Hypothalamus (tissue), 51 donors: Measurements from ENCODE around the gene PPM1D.

Experiments
- DNase-seq, 51 donors: peaks; one replicate each; lab custom pipeline; 2025; lab: John Stamatoyannopoulos, UW

Gene PPM1D

DNA sequence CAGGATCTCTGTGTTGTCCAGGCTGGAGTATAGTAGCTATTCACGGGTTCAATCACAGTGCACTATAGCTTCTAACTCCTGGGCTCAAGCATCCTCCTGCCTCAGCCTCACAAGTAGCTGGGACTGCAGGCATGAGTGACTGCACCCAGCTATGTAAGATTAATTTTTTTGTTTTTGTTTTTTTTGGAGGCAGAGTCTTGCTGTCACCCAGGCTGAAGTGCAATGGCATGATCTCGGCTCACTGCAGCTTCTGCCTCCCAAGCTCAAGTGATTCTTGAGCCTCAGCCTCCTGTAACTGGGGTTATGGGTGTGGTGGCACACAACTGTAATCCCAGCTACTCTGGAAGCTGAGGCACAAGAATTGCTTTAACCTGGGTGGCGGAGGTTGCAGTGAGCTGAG, 15.8 kb downstream of the PPM1D start:
- DNase-seq, result no peak

DNA sequence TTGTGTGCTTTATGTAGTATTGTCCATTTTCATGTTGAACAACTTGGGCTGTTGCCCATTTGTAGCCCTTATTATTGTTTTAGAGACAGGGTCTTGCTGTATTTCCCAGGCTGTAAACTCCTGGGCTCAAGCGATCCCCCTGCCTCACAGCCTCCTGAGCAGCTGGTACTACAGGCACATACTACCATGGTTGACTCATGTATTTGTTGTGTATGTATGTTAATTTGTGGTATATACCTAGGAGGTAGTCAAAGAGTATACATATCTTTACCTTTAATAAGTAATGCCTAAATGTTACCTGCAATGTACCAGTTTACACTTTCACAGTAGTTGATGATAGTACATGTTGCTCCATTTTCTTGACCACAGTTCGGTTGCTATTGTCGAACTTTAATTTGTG, 18.1 kb downstream of the PPM1D start:
- DNase-seq, result no peak

DNA sequence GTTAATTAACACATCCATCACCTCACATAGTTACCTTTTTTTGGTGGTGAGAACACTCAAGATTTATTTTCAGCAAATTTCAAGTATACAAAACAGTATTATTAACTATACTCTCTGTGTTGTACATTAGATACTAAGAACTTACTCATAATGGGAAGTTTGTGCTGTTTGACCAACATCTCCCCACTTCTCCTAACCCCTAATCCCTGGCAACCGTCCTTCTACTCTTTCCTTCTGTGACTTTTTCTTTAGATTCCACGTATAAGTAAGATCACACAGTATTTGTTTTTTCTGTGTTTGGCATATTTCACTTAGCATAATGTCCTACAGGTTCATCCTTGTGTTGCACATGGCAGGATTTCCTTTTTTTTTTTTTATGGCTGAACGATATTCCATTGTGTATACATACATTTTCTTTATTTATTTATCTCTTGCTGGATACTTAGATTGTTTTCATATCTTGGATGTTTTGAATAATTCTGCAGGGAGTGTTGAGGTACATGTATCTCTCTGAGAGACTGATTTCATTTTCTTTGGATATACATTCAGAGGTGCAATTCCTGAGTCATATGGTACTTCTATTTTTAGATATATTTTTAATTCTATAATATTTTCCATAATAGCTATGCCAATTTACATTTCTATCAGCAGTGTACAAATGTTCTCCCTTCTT, 19.0 kb downstream of the PPM1D start:
- DNase-seq, result no peak

DNA sequence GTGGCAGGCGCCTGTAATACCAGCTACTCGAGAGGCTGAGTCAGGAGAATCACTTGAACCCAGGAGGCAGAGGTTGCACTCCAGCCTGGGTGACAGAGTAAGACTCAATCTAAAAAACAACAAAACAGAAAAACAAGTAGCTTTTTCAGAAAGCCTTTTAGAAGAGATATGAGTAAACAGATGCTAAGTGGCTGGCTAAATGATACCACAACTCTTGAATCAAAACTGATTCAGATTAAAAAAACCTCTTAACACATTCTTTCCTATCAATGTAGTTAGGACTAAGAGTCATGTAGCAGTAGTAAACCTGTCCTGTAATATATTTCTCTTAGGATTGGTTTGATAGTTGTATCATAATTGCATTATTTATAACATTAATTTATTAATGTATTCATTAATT, 23.0 kb downstream of the PPM1D start:
- DNase-seq, result no peak

DNA sequence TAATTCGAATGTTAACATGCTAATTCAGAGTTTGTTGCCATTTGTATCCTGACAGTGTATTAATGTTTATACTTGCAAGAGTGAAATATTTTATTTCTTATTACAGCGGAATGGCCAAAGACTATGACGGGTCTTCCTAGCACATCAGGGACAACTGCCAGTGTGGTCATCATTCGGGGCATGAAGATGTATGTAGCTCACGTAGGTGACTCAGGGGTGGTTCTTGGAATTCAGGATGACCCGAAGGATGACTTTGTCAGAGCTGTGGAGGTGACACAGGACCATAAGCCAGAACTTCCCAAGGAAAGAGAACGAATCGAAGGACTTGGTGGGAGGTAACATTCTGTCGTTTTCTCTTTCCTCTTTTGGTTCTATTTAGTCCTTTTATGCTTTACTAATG, 23.4 kb downstream of the PPM1D start:
- DNase-seq, result no peak

DNA sequence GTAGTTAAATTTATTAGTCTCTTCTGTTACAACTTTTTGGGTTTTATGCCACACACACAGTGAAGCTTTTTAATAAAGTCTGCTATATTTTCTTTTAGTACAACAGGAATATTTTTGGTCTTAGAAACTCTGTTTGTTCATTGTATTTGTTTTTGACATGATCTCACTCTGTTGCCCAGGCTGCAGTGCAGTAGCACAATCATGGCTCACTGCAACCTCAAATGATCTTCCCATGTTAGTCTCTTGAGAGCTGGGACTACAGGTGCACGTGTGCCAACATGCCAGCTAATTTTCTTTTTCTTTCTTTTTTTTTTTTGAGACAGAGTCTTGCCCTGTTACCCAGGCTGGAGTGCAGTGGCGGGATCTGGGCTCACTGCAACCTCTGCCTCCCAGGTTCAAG, 27.1 kb downstream of the PPM1D start:
- DNase-seq, result no peak

DNA sequence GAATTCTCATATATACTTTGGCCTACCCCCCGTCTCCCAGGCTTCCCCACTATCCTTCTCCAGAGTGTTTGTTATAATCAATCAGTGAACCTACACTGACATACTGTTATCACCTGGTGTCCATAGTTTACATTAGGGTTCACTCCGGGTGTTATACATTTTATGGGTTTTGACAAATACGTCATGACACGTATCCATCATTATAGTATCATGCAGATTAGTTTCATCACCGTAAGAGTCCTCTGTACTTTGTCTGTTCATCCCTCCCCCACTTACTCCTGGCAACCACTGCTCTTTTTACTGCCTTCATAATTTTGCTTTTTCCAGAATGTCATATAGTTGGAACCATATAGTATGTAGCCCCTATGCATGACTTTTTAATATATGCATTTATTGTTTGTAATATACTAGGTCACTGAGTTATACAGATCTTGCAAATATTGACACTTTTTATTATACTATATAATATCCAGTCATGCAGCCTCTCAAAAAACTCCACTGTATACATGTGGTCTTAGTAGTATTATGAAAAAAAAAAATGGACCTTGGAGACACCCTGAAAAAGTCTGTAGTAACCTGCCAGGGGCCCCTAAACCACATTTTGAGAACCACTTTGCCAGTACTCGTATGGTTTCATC, 28.4 kb downstream of the PPM1D start:
- DNase-seq, result no peak

DNA sequence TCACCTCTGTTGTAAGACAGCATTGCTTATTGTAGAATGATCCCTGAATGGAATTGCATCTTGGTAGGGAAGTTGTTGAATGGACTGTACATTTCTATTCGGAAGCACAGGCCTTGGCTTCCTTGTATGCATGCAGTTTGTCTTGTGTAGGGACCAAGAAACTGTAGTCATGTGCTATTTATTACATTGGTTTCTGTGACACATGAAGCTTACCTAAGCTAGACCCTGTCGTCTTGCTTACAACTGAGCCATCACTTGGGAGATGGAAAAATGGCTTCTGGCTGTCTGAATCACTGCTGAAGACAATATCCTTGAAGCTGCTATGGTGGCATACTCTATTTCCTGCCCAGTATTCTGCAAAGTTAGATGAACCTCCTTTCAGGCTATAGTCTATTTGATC, 29.1 kb downstream of the PPM1D start:
- no peak for DNase-seq

DNA sequence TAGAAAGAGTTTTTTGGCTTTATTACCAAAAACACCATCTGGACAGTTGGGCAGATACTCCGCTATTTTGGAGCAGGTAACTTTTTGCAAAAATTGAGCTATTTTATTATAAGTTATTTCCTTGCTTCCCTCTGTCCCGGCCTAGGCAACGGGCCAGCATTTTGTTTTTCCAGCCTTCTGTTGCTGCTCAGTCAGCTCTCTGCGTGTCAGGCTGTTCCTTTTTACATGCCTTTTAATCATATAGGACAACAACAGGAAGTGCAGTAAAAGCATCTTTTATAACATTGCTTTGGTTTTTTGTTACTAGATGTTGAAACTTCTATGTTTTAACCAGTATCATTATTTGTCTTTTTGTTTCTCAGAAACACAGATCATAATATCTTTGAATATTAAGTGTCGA, 30.4 kb downstream of the PPM1D start:
- DNase-seq, result peak in 7 of 51 donors; percentile 3 to 33 (median 7)

DNA sequence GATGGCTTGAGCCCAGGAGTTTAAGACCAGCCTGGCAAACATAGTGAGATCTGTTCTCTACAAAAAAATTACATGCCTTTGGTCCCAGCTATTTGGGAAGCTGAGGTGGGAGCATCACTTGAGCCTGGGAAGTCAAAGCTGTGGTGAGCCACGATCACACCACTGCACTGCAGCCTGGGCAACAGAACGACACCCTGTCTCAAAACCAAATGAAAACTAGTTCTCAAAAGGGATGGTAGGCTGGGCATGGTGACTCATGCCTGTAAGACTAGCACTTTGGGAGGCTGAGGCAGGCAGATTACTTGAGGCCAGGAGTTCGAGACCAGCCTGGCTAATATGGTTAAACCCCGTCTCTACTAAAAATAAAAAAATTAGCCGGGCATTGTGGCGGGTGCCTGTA, 31.1 kb downstream of the PPM1D start:
- no peak for DNase-seq

DNA sequence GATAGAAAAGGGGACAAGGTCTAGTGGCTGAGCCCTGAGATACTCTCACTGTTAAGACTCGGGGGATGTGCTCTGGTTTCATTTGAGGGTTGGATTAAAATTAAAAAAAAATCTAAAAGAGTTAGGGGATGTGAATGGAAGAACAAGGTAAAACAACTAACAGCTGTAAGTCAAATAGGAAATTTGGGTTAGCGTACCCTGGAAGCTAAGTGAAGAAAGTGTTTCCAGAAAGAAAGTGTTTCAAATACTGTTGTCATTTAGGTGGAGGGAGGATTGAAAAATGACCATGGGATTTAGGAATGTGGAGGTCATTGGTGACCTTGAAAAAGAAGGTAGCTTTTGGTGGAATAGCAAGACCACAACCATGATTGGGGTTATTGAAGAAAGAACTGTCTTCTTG, 37.7 kb downstream of the PPM1D start:
- no peak for DNase-seq

DNA sequence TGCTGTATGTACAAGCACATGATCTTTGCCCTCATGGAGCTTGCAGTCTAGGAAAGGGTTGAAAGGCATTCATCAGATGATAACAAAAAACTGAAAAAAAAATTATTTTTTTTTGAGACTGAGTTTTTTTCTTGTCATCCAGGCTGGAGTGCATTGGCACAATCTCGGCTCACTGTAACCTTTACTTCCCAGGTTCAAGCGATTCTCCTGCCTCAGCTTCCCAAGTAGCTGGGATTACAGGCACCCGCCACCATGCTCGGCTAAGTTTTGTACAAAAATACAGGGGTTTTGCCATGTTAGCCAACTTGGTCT, 39.0 kb downstream of the PPM1D start:
- no peak for DNase-seq

DNA sequence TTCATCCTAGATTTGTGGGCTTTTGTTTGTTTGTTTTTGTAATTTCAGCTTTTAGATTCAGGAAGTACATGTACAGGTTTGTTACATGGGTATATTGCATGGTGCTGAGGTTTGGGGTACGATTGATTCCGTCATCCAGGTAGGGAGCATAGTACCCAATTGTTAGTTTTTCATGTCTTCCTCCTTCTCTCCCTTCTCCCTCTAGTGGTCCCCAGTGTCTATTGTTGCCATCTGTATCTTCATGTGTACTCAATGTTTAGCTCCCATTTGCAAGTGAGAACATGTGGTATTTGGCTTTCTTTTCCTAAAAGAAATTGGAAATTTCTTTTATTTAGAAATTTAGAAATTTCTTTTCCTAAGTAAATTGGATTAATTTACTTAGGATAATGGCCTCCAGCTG, 40.5 kb downstream of the PPM1D start:
- DNase-seq, result no peak

DNA sequence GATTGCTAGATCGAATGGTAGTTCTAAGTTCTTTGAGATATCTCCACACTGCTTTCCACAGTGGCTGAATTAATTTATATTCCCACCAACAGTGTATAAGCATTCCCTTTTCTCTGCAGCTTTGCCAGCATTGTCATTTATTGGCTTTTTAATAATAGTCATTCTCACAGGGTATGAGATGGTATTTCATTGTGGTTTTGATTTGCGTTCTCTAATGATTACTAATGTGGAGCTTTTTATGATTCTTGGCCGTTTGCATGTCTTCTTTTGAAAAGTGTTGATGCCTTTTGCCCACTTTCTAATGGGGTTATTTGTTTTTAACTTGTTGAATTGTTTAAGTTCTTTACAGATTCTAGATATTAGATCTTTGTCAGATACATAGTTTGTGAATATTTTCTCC, 41.1 kb downstream of the PPM1D start:
- no peak for DNase-seq

DNA sequence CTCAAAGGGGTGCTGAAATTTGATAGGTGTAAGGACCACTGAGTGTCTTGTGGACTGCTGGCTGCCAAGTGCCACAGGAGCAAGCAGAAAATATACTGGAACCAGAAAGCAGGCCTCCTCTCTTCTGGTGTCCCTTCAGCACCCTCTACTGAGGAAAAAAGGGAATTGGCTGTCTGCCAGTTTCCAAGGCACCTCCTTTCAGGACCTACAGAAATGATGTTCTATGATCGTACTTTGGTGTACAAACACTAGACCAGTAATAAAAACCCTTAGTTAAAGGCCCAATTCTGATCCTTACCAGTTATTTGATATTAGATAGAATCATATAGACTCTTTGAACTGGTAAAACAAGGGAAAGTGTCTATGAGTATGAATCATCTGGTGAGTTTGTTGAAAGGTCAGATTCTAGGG, 41.8 kb downstream of the PPM1D start:
- peak in 36 of 51 donors; percentile 2 to 78 (median 42) for DNase-seq

DNA sequence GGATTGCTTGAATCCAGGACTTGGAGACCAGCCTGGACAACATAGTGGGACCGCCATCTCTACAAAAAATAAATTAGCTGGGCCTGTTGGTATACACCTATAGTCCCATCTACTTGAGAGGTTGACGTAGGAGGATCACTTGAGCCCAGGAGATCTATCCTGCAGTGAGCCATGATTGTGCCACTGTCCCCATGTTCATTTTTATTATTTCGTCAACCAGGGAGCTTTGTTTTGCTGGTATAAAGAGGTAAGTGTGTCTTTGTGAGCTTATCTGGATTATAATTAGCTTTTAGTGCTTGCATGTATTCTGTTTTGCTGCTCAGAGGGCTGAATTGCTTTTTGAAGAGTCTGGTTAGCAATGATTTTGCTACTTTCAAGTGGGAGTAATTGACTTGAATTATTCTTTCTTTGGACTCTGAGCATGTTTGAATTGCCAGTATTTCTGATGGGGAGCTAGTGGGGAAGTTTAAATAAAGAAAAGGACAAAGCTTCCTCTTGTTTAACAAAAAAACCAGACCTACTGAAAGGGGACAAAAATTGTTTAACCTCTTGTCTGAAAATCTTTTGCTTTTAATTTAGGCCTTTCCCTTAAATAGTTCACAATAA, 46.0 kb downstream of the PPM1D start:
- peak in 1 of 51 donors; percentile 51 for DNase-seq

DNA sequence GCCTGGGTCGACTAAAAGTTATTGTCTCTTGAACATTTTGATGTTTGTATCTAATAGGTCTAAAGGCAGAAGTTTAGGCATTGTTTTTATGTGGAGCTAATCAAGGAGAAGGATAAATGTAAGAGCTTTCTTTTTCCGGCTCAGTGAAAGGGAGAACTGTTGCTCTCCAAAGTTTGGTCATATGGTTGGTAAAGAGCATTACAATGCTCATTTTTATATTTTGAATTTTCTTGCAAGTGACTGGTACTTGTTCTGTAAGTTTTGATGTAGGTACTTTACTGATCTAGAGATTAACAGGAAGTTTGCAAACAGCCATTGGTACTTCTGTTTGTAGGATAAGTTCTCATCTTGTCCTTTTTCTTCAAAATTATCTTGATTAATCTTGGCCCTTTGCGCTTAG, 46.7 kb downstream of the PPM1D start:
- no peak for DNase-seq

DNA sequence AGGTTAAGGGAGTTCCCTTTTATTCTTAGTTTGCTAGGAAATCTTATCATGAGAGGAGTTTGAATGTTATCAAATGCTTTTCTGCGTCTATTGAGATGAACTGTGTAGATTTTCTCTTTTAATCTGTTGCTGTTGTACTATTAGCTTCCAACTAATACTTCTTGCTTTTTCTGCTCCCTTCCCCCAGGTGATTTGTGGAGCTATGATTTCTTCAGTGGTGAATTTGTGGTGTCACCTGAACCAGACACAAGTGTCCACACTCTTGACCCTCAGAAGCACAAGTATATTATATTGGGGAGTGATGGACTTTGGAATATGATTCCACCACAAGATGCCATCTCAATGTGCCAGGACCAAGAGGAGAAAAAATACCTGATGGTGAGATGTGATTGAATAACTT, 47.7 kb downstream of the PPM1D start:
- no peak for DNase-seq

DNA sequence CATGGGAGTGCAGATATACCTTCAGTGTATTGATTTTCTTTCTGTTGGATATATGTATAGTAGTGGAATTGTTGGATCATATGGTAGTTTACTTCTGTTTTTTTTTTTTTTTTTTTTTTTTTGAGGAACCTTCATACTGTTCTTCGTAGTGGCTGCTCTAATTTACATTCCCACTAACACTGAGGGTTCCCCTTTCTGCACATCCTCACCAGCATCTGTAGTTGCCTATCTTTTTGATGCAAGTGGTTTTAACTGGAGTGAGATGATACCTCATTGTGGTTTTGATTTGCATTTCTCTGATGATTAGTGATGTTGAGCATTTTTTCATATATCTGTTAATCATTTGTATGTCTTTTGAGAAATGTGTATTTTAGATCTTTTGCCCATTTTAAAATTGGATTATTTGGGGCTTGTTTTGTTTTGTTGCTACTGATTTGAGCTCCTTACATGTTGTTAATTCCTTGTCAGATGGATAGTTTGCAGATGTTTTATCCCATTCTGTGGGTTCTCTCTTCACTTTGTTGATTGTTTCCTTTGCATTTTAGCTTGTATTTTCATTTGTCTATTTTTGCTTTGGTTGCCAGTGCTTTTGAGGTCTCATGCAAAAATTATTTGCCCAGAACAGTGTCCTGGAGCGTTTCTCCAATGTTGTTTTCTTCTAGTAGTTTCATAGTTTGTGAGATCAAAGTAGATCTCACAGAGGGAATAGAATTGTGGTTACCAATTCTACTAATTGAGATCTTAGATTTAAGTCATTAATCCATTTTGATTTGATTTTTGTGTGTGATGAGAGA, 52.7 kb downstream of the PPM1D start:
- DNase-seq, result no peak

DNA sequence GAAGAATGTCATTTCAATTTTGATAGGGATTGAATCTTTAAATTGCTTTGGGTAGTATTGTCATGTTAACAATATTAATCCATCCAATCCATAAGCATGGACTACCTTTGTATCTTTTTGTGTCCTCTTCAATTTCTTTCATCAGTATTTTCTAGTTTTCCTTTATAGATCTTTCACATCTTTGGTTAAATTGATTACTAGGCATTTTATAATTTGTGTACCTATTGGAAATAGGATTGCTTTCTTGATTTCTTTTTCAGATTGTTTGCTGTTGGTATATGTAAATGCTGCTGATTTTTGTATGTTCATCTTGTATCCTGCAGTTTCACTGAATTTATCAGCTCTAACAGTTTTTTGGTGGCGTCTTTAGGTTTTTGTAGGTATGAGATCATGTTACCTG, 53.6 kb downstream of the PPM1D start:
- no peak for DNase-seq

DNA sequence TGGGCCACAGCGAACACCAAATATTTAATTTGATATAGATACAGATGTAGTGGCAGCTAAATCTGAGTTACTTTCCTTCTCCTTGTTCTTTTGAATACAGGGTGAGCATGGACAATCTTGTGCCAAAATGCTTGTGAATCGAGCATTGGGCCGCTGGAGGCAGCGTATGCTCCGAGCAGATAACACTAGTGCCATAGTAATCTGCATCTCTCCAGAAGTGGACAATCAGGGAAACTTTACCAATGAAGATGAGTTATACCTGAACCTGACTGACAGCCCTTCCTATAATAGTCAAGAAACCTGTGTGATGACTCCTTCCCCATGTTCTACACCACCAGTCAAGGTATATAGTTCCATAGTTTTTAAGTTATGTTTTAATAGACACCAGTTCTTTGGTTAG, 56.5 kb downstream of the PPM1D start:
- peak in 4 of 51 donors; percentile 11 to 17 (median 14) for DNase-seq

DNA sequence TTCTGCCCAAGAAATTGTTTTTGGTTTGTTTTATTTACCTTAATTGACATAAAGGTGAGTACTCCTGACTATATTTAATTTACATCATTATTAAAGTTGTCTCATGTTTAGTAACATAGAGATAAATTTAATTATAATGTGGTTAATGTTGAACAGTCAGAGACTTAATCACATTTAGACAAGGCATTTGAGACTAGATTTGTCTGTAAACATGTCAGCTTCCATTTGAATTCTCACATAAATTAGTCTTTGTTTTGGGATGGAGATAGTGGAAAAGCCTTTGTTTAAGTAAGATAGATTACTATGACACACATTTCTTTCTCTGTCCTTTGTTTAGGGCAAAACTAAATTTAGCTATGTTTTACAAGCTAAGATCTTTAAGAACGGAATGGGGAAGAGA, 59.2 kb downstream of the PPM1D start:
- DNase-seq, result no peak
